ENCODE measurements around the gene BRD3OS. TPM values are rescaled to one million over a fixed set of nuclear protein-coding genes. Genes with fewer than 3 reads are reported as not detected.
A peak's percentile ranks its signal among the peaks of the same experiment; 100 is the strongest.

Gene BRD3OS
- total RNA-seq, 4 donors from 2014 or later = 7.4 to 23.9 (median 13.6) TPM

DNA sequence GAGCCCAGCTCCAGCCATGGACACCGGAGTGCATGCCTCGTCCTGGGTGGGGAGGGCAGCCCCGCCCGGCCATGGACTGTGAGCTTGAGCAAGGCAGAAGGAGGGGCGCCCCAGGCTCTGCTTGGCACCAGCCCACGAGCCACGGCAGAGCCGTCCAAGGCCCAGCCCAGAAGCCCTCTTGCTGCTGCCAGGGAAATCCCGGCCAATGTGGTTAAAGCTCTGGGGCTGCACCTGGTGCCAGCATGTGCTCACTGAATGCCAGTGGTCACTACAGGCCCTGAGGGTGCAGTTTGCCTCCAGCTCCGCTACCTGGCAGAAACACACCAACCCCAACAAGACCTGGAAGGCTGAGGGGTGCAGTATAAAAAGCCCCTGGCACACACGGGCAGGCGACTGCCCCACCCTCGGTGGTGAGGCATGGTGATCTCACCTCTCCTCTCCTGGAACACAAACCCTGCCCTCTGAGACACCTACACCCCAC, 30.7 kb downstream of the BRD3OS start:
- peak overlapping the region in 1 of 2 donors; percentile 1 for H3K27ac ChIP-seq
- no peaks in the 10 kb centered on the region for H3K27me3 ChIP-seq
- H3K9me3 ChIP-seq = no peaks in the 10 kb centered on the region
- H3K4me1 ChIP-seq = peaks cover 6 to 28% of the 10 kb centered on the region in 2 donors
- no peaks in the 10 kb centered on the region for H3K36me3 ChIP-seq
- H3K4me3 ChIP-seq = peak overlapping the region in 1 of 2 donors; percentile 2
- DNase-seq = peak; percentile 50 to 75
- intact Hi-C loops (cut with DNase I; ENCODE audit: low total_unique reads) = no loop called here
- no peak for TF ChIP-seq POLR2A (IDR thresholded peaks at IDR 0.05)
- TF ChIP-seq, protein P1, sequence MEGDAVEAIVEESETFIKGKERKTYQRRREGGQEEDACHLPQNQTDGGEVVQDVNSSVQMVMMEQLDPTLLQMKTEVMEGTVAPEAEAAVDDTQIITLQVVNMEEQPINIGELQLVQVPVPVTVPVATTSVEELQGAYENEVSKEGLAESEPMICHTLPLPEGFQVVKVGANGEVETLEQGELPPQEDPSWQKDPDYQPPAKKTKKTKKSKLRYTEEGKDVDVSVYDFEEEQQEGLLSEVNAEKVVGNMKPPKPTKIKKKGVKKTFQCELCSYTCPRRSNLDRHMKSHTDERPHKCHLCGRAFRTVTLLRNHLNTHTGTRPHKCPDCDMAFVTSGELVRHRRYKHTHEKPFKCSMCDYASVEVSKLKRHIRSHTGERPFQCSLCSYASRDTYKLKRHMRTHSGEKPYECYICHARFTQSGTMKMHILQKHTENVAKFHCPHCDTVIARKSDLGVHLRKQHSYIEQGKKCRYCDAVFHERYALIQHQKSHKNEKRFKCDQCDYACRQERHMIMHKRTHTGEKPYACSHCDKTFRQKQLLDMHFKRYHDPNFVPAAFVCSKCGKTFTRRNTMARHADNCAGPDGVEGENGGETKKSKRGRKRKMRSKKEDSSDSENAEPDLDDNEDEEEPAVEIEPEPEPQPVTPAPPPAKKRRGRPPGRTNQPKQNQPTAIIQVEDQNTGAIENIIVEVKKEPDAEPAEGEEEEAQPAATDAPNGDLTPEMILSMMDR (IDR thresholded peaks at IDR 0.05) = no peak

DNA sequence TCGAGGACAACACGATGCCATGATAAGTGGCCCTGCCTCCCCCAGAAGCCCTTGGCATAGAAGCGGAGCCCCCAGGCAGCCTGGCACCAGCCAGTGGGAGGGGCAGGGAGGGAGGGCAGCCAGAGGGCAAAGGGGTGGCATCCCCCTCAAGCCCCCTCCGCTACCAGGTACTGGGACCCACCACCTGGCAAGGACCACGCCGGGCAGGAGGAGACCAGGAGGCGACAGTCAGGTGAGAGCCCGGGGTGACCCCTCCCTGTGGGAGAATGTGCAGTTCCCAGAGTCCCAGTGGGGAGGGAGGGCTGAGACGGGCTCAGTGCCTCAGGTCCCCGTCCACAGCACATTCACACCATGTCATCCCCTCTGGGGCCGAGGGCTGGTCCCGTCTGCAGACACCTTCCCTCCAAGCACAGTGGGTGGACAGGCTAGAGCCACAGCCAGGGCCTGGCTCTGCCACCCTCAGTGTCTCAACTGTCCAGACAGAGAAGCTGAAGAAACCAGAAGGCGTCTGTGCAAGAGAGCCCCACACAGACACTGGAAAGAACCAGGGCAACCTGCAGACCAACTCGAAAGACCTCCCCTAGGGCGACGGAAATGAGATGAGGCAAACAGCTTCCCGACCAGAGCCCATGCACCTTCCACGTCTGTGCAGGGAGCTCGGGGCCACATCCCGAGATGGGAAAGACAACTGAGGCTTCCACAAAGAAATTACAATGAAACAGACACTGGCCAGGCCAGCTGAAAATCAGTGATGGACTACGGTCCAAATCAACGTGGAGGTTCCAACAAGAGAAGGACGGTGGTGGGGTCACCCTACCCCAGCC, 31.4 kb downstream of the BRD3OS start:
- Histone ChIP-seq H3K27me3 (no peaks in the 10 kb centered on the region), H3K27ac (peak overlapping the region in 1 of 2 donors; percentile 1), H3K36me3 (no peaks in the 10 kb centered on the region), H3K4me3 (no peak overlapping the region), H3K4me1 (peaks cover 6 to 34% of the 10 kb centered on the region in 2 donors), H3K9me3 (no peaks in the 10 kb centered on the region)
- TF ChIP-seq POLR2A (IDR thresholded peaks at IDR 0.05) = no peak
- TF ChIP-seq, protein P1 (IDR thresholded peaks at IDR 0.05) = no peak
- intact Hi-C loops (cut with DNase I; ENCODE audit: low total_unique reads) = no loop called here
- peak in 1 of 2 donors; percentile 11 for DNase-seq

DNA sequence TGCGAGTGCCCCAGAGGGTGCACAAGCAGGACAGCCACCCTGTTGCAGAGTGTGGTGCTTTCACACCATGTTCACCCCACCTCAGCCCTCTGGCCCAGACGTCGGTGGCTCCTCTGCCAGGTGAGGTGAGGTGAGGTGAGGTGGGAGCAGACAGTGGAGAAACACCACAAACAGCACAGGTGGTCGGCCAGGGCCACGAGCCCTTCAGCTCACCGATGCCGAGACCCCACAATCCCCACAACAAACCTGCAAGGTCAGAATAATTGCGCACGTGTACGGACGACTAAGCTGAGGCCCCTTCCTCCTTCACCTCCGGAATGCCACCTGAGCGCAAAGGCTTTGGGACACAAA, 32.0 kb downstream of the BRD3OS start:
- no peaks in the 10 kb centered on the region for H3K9me3 ChIP-seq
- H3K27me3 ChIP-seq = no peaks in the 10 kb centered on the region
- H3K4me3 ChIP-seq = no peak overlapping the region
- no peak overlapping the region for H3K27ac ChIP-seq
- intact Hi-C loops (cut with DNase I; ENCODE audit: low total_unique reads) = no loop called here
- no peak for DNase-seq
- no peaks in the 10 kb centered on the region for H3K36me3 ChIP-seq
- peaks cover 6 to 40% of the 10 kb centered on the region in 2 donors for H3K4me1 ChIP-seq
- no peak for TF ChIP-seq POLR2A (IDR thresholded peaks at IDR 0.05)
- TF ChIP-seq, protein P1 (IDR thresholded peaks at IDR 0.05) = no peak

DNA sequence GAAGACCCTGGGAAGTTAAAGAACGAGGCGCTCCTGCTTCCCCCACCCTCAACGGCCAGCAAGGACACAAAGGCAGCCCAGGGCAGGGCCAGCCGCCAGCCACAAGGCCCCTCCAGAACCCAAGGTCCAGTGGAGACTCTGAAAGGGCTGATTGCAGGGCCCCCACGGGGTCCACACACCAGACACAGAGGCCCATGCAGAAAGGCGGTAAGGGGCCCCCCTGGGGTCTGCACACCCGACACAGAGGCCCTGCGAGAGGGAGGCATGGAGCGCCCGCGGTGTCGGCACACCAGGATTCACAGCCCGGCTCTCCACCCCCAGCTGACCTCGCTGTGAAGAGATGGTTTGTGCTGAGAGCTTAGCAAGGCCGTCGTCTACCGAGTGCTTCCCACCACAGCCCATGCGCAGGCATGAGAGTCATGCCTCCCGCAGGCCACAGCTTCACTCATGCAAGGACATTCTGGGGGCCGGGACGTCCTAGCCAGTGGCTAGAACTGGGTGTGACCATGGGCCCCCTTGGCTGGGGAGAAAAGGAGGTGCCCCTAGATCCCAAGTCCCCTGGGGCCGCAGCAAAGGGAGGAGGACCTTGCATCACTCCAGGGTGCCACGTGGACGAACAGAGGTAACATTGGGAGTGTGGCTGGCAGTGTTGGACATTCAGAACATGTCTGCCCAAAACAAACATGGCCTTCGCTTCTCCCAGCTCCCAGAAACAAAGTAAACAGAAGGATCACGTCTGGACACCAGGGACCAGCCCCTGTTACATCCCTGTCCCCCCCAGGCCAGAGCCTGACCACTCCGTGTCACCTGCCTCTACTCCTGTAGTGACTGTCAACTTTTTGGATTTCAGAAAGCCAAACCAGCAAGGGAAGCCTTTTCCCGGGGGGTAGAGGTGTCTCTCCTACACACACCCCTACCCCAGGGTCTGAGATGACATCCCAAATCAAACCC, 32.7 kb downstream of the BRD3OS start:
- H3K36me3 ChIP-seq = no peaks in the 10 kb centered on the region
- peak; percentile 9 to 12 for DNase-seq
- TF ChIP-seq, protein P1 (IDR thresholded peaks at IDR 0.05) = no peak
- no peak for TF ChIP-seq POLR2A (IDR thresholded peaks at IDR 0.05)
- no peak overlapping the region for H3K27ac ChIP-seq
- H3K4me1 ChIP-seq = peaks cover 10 to 48% of the 10 kb centered on the region in 2 donors
- intact Hi-C loops (cut with DNase I; ENCODE audit: low total_unique reads) = no loop called here
- H3K4me3 ChIP-seq = no peak overlapping the region
- H3K27me3 ChIP-seq = no peaks in the 10 kb centered on the region
- H3K9me3 ChIP-seq = no peaks in the 10 kb centered on the region
